MM.1S (cell line): ENCODE data around the gene TPCN2.

ENCODE experiments used
- DNase-seq: peaks from one replicate; pipeline ENCODE4 v3.0.0-alpha.2; 2015
- H2AFZ ChIP-seq: fragments of 300-600 bp; sonication (generic); 2 replicates; pipeline ENCODE4 v1.6.0; 2016; ENCODE audit warnings: antibody characterized with exemption, low read length
- H3F3A ChIP-seq: fragments of 300-600 bp; sonication (generic); 2 replicates; pipeline ENCODE4 v1.6.1; 2016; ENCODE audit warnings: mild to moderate bottlenecking, antibody characterized with exemption, low read length, moderate library complexity, mixed read lengths; ENCODE audit not compliant: insufficient read depth
- H3K27ac ChIP-seq: fragments of 300-600 bp; sonication (generic); 2 replicates; pipeline ENCODE4 v1.5.1; 2016; ENCODE audit warnings: mild to moderate bottlenecking, low read length
- H3K27me3 ChIP-seq: fragments of 300-600 bp; sonication (generic); replicated peaks from 2 replicates; pipeline ENCODE4 v1.6.0; 2016; ENCODE audit warnings: low read length; ENCODE audit not compliant: insufficient read depth
- H3K36me3 ChIP-seq: fragments of 300-600 bp; sonication (generic); replicated peaks from 2 replicates; pipeline ENCODE4 v1.6.1; 2016; ENCODE audit warnings: mild to moderate bottlenecking, low read length, mixed read lengths; ENCODE audit not compliant: insufficient read depth
- H3K4me1 ChIP-seq: fragments of 300-600 bp; sonication (generic); 2 replicates; pipeline ENCODE4 v1.6.1; 2016; ENCODE audit warnings: low read length, mixed read lengths
- H3K4me2 ChIP-seq: fragments of 300-600 bp; sonication (generic); 2 replicates; pipeline ENCODE4 v1.6.0; 2016; ENCODE audit warnings: low read depth, low read length
- H3K4me3 ChIP-seq: fragments of 300-600 bp; sonication (generic); 2 replicates; pipeline ENCODE4 v1.5.1; 2016; ENCODE audit warnings: low read length, mixed read lengths
- H3K79me2 ChIP-seq: fragments of 300-600 bp; sonication (generic); 2 replicates; pipeline ENCODE4 v1.6.1; 2016; ENCODE audit warnings: mixed run types, low read length, mixed read lengths
- H3K9ac ChIP-seq: fragments of 300-600 bp; sonication (generic); 2 replicates; pipeline ENCODE4 v1.6.1; 2016; ENCODE audit warnings: low read length, mixed read lengths
- H3K9me2 ChIP-seq: fragments of 300-600 bp; sonication (generic); replicated peaks from 2 replicates; pipeline ENCODE4 v1.6.1; 2016; ENCODE audit warnings: mild to moderate bottlenecking, low read length, mixed read lengths; ENCODE audit not compliant: insufficient read depth
- H3K9me3 ChIP-seq: fragments of 300-600 bp; sonication (generic); replicated peaks from 2 replicates; pipeline ENCODE4 v1.6.1; 2016; ENCODE audit warnings: mild to moderate bottlenecking, low read length, mixed read lengths; ENCODE audit not compliant: insufficient read depth
- H4K20me1 ChIP-seq: fragments of 300-600 bp; sonication (generic); 2 replicates; pipeline ENCODE4 v1.6.1; 2016; ENCODE audit warnings: mild to moderate bottlenecking, low read length, moderate library complexity, mixed read lengths; ENCODE audit not compliant: insufficient read depth
- CTCF ChIP-seq: fragments of 300-600 bp; sonication (generic); IDR thresholded peaks from 2 replicates; pipeline ENCODE4 v1.5.1; 2016; ENCODE audit warnings: antibody characterized with exemption, low read length, mixed read lengths
- EZH2 ChIP-seq: fragments of 300-600 bp; sonication (generic); optimal IDR thresholded peaks from 2 replicates; pipeline ENCODE3; 2017; ENCODE audit warnings: low read depth, mild to moderate bottlenecking, antibody characterized with exemption, low read length, mixed read lengths
- EZH2phosphoT487 ChIP-seq: fragments of 300-600 bp; sonication (generic); IDR thresholded peaks from 2 replicates; pipeline ENCODE4 v1.6.1; 2018; ENCODE audit warnings: antibody characterized with exemption, low read length

The TPCN2 gene

DNA sequence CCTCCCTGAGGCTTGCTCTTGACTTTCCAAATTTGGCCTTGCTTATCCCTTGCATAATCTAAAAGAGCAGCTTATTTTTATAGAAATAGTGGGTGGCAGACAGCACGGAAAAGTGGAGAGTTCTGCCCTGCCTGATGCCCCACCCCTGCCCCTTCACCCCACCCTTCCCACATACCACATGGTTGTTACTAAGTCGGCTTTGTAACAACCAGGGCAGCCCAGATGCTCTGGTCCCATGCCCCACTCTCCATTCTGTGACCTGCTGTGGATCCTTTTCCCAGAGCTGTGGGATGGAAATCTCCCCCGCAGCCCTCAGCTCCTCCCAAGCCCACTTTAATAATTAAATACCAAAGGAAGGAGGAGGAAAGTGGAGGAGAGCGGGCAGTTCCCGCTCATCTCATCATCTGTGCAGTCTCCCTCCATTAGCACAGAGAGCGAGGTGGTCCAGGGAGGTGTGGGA is 46.6 kb upstream of the TPCN2 start:
- H3K4me1 ChIP-seq, result no peaks in the 10 kb centered on the region
- no peaks in the 10 kb centered on the region for H3K79me2 ChIP-seq
- H3K36me3 ChIP-seq, result no peaks in the 10 kb centered on the region
- no peak overlapping the region for H3K4me3 ChIP-seq
- H3K27me3 ChIP-seq, result peaks cover 97% of the 10 kb centered on the region
- 0 out of 2 replicates have a peak, but pooled peaks cover 3% of the 10 kb centered on the region for H4K20me1 ChIP-seq
- no peak overlapping the region for H3K4me2 ChIP-seq
- no peaks in the 10 kb centered on the region for H3F3A ChIP-seq
- no peaks in the 10 kb centered on the region for H3K9me3 ChIP-seq
- no peak overlapping the region for H2AFZ ChIP-seq
- no peak overlapping the region for H3K9ac ChIP-seq
- no peak for DNase-seq
- TF ChIP-seq EZH2 (no peak), EZH2phosphoT487 (no peak), CTCF (no peak)
- H3K9me2 ChIP-seq, result no peaks in the 10 kb centered on the region
- H3K27ac ChIP-seq, result no peak overlapping the region

GRCh38 chr11:69002570-69003231 is 46.0 kb upstream of the TPCN2 start:
- no peak for DNase-seq

GRCh38 chr11:69003301-69003865 is 45.3 kb upstream of the TPCN2 start:
- no peak overlapping the region for H3K4me2 ChIP-seq
- H3K4me1 ChIP-seq, result no peaks in the 10 kb centered on the region
- no peaks in the 10 kb centered on the region for H3K79me2 ChIP-seq
- no peak overlapping the region for H3K27ac ChIP-seq
- no peaks in the 10 kb centered on the region for H3F3A ChIP-seq
- no peaks in the 10 kb centered on the region for H3K9me3 ChIP-seq
- H3K27me3 ChIP-seq, result peaks cover 97% of the 10 kb centered on the region
- no peak overlapping the region for H2AFZ ChIP-seq
- no peaks in the 10 kb centered on the region for H3K9me2 ChIP-seq
- H3K36me3 ChIP-seq, result no peaks in the 10 kb centered on the region
- no peak overlapping the region for H3K9ac ChIP-seq
- no peaks in the 10 kb centered on the region for H4K20me1 ChIP-seq
- no peak for DNase-seq
- no peak overlapping the region for H3K4me3 ChIP-seq
- TF ChIP-seq EZH2 (no peak), CTCF (no peak), EZH2phosphoT487 (no peak)

More at GRCh38 chr11:69002570-69003231, 46.0 kb upstream of the TPCN2 start:
- Histone ChIP-seq H3K27me3 (peaks cover 97% of the 10 kb centered on the region), H3F3A (no peaks in the 10 kb centered on the region), H3K4me2 (no peak overlapping the region), H3K9ac (no peak overlapping the region), H3K27ac (no peak overlapping the region), H4K20me1 (0 out of 2 replicates have a peak, but pooled peaks cover under 1% of the 10 kb centered on the region), H3K9me2 (no peaks in the 10 kb centered on the region), H3K4me1 (no peaks in the 10 kb centered on the region), H3K9me3 (no peaks in the 10 kb centered on the region), H2AFZ (no peak overlapping the region), H3K36me3 (no peaks in the 10 kb centered on the region), H3K4me3 (no peak overlapping the region), H3K79me2 (no peaks in the 10 kb centered on the region)
- TF ChIP-seq CTCF (no peak), EZH2phosphoT487 (no peak), EZH2 (no peak)
